NCI-H2081 treated with DMSO at 0.1 percent for 48 hours (cell line): ENCODE results near the gene FKBP14.

Experiments used
- DNase-seq: peaks from one replicate; lab custom pipeline; 2025; lab: John Stamatoyannopoulos, UW

Gene FKBP14

DNA sequence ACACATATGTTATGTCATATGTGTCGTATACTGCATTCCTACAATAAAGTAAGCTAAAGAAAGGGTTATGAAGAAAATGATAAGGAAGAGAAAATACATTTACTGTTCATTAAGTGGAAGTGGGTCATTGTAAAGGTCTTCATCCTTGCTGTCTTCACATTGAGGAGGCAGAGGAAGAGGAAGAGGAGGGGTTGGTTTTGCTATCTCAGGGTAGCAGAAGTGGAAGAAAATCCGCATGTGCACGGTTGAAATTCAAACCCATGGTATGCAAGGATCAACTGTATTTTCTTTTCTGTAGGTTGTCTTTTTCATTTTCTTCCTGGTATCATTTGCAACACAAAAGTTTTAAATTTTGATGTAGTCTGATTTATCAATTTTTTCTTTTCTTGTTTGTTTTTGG is 8.0 kb upstream of the FKBP14 start:
- DNase-seq: no peak

DNA sequence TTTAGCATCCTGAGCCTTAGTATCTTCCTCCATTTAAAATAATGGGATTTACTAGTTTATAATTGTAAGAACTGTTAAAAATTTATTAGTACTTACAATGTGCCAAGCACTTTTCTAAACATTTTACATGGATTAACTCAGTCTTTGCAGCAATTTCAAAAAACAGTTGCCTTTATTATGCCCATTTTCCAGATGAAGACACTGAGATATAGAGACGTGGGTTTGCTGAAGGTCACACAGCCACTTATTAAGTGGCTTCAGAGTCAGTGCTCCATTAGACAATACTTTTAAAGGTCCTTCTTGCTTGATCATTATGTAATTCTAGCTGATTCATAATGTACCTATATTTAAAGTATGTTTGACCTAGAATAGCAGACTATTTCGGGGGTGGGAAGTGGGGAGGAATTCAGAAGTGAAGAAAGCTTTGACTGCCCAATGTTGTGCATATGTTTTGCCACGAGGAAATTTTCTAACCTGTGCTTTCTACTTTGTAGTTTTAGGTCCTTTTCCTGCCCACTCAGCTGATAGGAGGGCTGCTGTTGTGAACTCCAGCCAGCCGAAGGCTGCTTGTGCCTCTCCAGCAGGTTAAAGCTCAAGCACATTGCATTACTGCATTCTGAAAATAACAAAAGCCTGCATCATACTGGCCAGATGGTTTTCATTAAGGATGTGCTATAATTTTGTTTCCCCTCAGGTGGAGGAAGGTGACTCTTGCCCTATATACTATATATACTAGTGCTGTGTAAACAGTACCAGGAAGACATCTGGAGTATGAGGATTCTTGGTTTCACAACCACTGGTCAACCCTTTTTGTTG is 6.0 kb upstream of the FKBP14 start:
- DNase-seq: no peak

DNA sequence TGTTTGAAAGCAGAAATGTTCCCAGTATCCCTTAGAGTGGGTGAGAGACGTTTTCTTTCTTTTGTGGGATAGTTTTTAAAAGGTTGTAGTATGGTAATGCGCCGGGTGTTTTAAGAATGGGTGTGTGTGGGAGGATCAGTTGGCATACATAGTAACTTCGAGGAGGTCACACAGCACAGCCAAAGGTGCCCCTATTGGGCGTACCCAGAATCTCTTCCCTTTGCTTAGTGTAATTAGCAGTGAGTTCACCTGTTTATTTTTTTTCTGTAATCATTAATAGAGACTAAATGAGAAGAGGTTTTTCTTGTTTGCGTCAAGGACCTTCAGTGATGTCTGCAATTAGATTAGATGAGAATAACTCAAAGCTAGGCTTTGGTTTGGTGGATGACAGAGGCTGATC is 3.2 kb upstream of the FKBP14 start:
- no peak for DNase-seq

DNA sequence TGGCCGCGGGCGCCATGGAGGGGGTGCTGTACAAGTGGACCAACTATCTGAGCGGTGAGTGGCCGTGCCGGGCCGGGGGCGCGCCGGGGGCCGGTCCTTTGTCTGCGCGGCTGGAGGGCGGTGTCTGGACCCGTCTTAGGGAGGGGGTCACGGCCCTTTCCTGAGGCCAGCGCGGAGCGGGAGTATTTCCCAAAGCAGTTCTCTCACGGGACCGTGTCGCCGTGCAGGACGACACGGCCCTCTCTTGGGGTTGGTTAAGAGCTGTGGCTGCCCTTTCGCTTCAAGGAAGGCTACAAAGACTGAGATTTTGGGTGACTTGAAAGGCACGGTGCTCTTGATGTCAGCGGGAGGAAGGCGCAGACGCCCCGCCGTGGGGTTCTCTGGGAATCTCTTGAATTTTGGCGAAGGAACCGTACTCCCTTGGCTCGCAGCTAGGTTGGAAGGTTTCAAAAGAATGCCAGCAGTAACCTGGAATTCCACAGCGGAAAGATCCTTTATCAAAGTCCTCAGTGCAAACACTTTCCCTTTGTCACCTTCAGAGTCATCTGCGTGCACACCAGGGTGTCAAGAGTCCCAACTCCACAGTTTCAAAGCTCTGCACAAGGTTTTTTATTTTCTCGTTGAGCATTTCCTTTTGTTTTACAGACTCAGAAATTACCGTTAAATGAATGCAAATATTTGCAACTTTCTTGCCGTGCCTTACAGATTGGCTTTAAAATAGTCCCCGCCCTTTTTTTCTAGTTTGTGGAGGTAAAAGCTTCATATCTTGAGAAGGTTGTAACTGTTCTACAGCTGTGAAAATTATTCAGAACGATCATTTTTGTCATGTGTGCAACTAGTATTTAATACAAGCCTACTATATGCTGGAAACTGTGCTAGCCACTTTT is 2.5 kb upstream of the FKBP14 start:
- no peak for DNase-seq

DNA sequence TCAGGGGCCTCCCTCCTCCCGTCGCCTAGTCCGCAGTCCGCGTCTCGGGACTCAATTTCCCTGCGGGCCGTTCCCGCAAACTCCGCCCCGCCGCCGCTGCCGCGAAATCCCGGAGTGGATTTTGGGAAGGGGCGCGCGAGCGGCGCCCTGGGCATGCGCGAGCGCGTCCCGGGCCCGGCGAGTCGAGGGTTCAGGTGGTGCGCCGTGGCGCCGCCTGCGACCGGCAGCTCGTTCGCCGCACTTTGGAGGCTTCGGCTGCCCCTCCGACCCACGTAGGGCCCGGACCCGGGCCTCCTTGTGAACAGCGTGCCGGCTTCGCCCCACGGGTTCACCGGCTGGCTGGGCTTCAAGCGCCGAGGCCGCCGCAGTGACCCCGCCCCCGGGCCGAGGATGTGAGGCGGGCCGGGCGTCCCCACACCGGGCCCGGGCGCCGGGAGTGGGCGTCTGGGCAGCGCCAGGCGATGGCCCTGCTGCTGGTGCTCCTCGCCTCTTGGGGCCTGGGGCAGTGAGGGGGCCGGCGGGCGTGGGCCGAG is 1.8 kb upstream of the FKBP14 start, which contains the start of gene PLEKHA8:
Gene PLEKHA8, plus strand, starts transcription at position 197 of the 533 bp plus-strand sequence. CDS start 351 bp downstream, outside the sequence.
- peak; percentile 20 for DNase-seq

DNA sequence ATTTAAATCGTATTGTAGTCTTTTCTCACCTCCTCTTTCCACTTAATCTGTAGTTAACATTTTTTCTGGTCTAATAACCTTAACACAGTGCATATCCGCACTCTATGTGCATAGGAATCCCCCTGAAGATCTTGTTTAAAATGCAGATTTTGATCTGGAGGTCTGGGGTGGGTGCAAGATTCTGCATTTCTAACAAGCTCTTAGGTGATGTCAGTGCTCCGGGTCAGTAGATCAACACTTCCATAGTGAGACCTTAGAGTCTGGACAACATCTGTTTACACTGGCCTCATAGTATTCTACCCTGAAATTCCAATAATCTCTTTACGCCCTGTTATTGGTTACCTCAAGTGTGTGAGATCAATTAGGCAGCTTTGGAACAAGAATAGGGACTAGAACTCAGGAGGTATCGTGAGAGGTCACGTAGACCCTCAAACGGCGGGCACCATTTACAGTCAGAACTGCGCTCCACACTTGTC is 1.3 kb upstream of the FKBP14 start:
- no peak for DNase-seq

DNA sequence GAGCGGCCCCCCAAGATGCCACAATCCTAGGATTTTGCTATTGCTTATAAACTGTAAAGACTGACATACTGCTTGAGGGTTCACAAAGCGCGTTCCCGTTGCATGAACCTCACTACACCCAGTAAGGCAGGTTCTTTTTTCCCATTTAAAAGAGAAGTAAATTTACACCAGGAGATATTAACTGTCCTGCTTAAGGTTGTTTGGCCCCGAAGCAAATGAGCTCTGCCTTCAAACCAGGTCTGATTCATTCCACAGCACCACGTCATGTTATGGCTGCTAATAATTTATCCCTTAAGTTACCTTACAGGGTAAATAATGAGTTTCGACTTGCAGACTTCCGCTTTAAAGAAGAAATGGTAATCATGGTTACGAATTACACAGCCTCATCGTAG is 559 bp upstream of the FKBP14 start:
- DNase-seq: no peak

DNA sequence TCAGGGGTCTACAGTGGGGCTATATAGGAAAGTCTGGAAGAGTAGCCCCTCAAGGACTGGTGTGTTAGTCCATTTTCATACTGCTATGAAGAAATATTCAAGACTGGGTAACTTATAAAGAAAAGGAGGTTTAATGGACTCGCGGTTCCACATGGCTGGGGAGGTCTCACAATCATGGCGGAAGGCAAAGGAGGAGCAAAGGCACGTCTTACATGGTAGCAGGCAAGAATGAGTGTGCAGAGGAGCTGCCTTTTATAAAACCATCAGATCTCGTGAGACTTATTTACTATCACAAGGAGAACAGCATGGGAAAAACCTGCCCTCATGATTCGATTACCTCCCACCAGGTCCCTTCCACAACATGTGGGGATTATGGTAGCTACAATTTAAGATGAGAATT is 3.0 kb downstream of the FKBP14 start:
- DNase-seq: no peak

DNA sequence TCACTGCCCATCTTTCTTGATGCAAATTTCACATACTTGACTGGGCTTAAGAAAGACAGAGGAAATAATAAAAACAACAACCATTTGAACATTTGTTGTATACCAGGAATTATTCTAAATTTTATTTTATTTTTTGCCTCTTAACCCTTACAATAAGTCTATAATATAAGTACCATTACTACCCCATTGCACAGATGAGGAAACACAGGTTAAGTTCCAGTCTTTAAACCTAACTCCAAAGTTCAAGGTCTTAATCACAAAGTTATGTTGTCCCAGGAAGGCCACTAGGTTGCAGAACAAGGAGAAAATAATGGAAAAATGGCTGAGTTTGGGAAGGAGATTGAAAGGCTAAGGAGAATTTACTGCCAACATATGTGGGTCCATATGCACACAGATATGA is 3.5 kb downstream of the FKBP14 start:
- DNase-seq: no peak

DNA sequence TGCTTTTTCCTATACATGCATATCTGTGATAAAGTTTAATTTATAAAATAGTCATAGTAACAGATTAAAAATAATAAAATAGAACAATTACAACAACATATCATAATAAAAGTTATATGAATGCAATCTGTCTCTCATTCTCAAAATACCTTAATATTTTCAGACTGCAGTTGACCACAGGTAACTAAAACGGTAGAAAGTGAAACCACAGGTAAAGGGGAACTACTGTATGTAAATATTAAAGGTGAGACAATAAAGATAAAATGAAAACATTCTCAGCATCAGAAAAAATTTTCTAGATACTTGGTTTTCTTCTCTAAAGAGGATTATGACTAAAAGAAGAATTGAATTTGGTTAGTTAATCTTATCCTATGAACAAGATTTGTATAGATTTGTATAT is 6.0 kb downstream of the FKBP14 start:
- DNase-seq: no peak

DNA sequence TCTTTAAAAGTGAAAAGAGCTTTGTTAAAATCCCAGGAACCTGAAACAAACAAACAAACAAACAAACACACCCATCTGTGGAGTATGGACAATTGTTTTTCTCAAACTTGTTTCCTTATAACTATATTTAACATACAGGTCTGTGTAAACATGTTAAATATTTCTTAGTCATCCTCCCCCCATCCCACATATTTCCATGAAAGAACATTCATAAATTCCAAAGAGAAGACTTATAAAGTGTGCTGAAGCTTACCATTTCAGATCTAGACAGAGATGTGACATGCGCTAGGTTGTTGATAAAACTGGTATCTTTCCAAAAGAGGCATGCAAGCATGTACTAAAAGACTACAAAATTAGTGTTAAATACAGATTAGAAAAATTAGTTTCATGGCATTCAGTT is 6.5 kb downstream of the FKBP14 start:
- no peak for DNase-seq

DNA sequence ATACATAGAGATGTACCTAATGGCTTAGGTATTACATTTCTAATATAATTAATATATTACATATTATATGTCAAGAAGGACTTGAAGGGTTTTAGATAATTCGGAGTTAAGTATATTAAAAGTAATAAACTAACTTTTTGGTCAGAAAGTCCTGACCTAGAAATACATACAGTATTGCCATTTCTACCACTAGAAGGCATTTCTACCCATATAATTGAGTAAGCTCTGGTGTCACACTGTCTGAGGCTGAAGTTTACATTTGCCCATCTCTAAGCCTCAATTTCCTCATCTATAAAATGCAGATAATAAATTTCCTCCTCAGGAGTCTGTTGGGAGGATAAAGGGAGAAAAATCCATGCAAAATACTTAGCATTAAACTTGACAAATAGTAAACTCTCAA is 7.1 kb downstream of the FKBP14 start:
- no peak for DNase-seq

DNA sequence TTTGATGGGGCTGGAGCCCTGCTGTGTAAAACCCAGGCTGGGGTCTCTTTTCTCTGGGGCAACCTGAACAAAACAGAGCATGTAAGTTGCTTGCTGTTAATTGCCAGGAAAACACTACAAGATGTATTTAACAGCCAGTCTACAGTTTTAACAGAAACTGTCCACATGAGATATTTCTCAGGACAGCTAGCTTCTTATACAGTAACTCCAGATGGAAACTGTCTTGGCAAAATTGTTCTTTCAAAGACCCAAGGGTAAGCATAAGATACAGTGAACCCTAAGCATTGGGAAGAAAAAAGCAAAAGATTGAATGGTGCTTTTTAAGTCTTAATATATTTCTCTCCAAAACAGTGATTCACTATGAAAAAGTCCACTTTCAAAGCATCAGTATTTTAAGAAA is 8.1 kb downstream of the FKBP14 start:
- no peak for DNase-seq

DNA sequence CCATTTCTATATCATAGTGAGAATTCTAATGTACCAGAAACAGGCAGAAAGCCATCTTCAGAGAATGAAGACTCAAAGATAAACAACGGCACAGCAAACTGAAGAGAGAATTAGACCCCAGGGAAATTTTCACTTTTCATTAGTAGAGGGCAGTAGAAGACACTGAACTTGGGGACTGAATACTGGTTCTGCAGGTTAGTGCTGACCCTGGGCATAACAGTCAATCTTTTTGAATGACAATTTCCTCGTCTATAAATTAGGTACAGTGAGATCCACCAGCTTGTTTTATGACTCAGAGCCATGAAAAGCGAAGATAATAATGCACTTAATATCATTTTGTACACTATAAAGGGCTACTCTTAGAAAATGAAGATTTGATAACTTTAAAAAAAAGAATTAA is 13.7 kb downstream of the FKBP14 start:
- no peak for DNase-seq

DNA sequence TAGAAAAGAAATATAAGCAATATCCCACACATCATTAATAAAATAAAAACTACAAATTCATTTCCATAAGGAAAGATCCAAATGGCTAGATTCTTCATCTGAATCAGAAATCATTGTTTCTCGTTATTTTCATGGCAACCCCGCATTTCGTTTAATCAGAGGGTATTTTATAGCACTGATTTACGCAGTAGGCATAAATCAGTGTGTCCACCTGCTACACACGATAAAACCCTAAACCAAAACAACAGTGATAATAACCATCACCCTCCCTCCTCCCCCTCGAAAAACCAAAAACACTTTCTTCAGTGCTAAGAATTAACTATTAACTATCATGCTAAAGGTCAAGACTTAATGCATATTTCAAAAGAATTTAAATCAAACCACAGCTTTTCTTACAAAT is 16.5 kb downstream of the FKBP14 start:
- DNase-seq: no peak

DNA sequence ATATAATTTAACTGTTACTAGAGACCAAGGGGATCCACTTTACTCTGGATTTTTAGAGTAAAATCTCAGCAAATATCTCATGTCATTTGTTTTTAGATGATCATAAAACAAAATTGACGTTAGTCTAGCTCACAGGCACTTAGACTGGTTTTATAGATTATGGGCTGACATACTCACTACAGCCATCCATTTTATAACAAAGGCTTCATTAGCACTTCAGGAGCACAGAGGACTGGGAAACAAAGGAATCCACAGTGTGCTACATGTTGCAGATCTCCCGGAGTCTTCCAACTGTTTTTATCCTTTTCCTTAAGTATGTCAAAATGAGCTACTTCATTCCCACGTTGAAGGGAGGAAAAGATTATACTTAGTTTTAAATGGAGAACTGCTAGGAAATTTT is 21.0 kb downstream of the FKBP14 start:
- no peak for DNase-seq

DNA sequence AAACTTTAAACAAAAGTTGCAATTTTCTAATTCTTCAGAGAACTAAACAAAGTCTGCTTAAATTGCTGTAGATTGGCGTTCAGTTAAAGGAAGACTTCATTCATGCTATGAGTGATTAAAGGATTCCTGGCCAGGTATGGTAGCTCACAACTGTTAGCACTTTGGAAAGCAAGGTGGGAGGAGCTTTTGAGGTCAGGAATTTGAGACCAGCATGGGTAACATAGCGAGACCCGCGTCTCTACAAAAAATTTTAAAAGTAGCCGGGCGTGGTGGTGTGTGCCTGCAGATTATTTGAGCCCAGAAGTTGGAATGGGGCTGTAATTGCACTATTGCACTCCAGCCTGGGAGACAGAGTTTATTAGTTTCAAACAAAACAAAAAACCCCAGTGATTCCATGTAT is 23.4 kb downstream of the FKBP14 start:
- DNase-seq: no peak

DNA sequence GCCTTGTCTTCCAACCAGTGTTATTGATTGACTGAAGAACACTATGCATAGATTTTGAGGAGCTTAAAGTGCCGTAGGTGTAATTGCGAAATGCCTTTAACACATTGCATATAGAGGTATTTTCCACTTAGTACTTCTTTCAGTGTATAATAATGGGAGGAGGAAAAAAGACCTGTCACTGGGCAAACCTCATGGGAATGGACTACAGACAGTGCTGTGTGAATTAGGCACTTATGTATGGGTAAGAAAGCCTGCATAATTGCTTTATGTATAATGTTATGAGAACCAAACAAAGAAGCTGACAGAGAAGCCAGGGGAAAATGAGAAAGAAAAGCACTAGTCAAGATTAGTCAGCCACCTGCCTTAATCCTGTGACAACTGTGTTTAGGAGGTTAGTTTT is 24.5 kb downstream of the FKBP14 start:
- no peak for DNase-seq

DNA sequence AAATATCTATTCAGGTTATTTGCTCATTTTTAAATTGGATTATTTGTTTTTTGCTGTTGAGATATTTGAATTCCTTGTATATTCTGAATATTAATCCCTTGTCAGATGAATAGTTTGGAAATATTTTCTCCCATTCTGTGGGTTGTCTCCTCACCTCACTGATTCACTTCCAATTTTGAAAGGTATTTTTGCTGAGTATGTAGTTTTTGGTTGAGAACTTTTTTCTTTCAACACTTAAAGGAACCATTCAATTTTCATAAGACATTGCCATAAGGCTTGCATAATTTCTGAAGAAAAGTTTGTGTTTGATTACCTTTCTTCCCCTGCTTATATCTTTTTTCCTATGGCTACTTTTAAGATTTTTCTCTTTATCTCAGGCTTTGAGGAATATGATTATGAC is 28.0 kb downstream of the FKBP14 start:
- no peak for DNase-seq

DNA sequence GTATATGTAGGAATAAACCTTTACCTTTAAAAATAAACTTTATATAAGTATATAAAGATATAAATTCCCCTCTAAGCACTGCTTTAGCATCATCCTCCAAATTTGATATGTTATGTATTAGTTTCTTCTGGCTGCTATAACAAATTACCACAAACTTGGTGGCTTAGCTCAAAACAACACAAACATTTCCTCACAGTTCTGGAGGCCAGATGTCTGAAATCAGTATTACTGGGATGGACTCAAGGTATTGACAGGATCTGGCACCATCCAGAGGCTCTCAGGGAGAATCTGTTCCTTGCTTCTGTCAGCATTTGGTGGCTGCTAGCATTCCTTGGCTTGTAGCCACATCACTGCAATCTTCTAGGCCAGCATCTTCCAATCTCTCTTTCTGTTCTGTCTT is 30.2 kb downstream of the FKBP14 start:
- no peak for DNase-seq

DNA sequence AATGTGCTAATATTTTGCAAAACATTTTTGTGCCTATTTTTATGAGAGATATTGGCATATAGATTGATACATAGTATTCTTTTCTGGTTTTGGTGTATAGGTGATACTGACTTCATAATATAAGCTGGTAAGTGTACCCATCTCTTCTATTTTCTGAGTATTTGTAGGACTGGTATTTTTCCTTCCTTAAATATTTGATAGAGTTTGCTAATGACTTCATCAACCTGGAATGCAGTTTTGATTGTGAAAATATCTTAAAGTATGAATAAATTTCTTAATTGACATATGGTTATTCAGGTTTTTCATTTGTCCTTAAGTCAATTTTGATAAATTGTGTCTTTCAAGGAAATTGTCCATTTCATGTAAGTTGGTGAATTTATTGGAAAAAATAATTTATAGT is 30.9 kb downstream of the FKBP14 start:
- DNase-seq: no peak

DNA sequence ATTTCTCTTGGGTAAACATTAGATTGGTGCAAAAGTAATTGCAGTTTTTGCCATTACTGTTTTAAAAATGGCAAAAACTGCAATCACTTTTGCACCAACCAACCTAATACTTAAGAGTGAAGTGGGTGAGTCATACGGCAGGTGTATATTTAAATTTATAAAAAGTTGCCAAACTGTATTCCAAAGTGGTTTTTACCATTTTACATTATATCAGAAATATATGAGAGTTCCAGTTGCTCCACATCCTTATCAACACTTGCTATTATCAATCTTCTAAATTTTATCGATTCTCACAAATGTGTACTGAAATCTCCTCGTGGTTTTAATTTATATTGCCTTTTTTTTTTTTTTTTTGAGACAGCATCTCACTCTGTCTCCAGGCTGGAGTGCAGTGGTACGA is 33.4 kb downstream of the FKBP14 start:
- no peak for DNase-seq

DNA sequence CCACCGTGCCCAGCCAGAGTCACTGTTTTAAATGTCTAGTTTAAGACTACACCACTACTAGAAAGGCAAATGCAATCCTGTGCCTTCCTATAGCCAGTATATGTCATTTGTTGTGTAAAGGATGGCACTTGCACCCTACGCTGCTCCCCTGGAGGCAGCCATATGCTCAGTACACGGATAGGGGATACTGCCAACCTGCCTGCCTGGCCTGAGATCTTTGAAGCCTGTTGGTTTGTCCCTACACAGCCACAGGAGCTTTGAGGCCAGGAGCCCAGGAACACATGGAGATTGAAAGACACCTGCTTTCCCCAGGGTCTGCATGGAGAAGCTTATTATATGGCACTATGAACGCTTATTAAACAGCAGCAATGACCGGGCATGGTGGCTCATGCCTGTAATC is 34.6 kb downstream of the FKBP14 start:
- DNase-seq: no peak
